Activated CD4-positive, CD25-positive, alpha-beta regulatory T cell treated with anti-CD3 and anti-CD28 coated beads, Interleukin-2, amount 50 U/mL, for 16 hours (primary cell): Measurements from ENCODE around the gene PEAR1.
A peak's percentile ranks its signal among the peaks of the same experiment; 100 is the strongest.

Source experiments
- DNase-seq: peaks from one replicate; pipeline ENCODE4 v3.0.0-alpha.2; 2020; ENCODE audit warnings: low read depth, low spot score

PEAR1 gene

GRCh38 chr1:156963621-156964020 is 70.1 kb downstream of the PEAR1 start:
- DNase-seq = peak; percentile 12

GRCh38 chr1:156964441-156964840 is 70.9 kb downstream of the PEAR1 start:
- DNase-seq = no peak
